Measurements from ENCODE around the gene IL21R. TPM values are rescaled to one million over a fixed set of nuclear protein-coding genes. Genes with fewer than 3 reads are reported as not detected.
A peak's percentile ranks its signal among the peaks of the same experiment; 100 is the strongest.

The IL21R gene
- total and polyA plus RNA-seq, 9 of the 15 experiments (the other 6 are each of a cell fraction or from before 2014, with no cell fraction given), result 0.04 to 0.34 (median 0.18) TPM; not detected in 1

GRCh38 chr16:27474921-27475320 is 72.9 kb downstream of the IL21R start:
- no peaks in the 10 kb centered on the region for H3K27me3 ChIP-seq (ENCODE audit: control insufficient read depth in 2 of 2, insufficient read depth in 2 of 2, low read length in 2 of 2)
- H3K9me1 ChIP-seq (ENCODE audit: control insufficient read depth, insufficient read depth, low read length), result no peaks in the 10 kb centered on the region
- H3K4me1 ChIP-seq (replicated peaks in 1 of 2; ENCODE audit: control insufficient read depth in 2 of 2, insufficient read depth in 2 of 2, low read length in 2 of 2), result peaks cover 8 to 21% of the 10 kb centered on the region in 2 experiments; a peak in 4 of 5 replicates
- DNase-seq (ENCODE audit: extremely low read depth in 1 of 4, low spot score in 3 of 4) (no peak), FAIRE-seq (no peak), ATAC-seq (no peak)
- no TSS peak for BruUV-seq (replicated peaks)
- H3K9me3 ChIP-seq (replicated peaks; ENCODE audit: control insufficient read depth, insufficient read depth, low read depth, low read length), result no peaks in the 10 kb centered on the region
- H3K36me3 ChIP-seq (ENCODE audit: control insufficient read depth, insufficient read depth, low read length), result peaks cover 90% of the 10 kb centered on the region; the same call in 2 of the 3 replicates
- H3K27ac ChIP-seq (ENCODE audit: extremely low read depth, low read depth, low read length), result no peak overlapping the region
- 0 out of 2 replicates have a peak, but pooled peaks cover 5% of the 10 kb centered on the region for H4K20me1 ChIP-seq (replicated peaks; ENCODE audit: control insufficient read depth, insufficient read depth, low read length)
- no peak overlapping the region for H3K4me2 ChIP-seq (ENCODE audit: insufficient read depth, low read length)
- CTCF ChIA-PET (ENCODE audit: low intra/inter-chr PET ratio), result no interaction called here
- H3K4me3 ChIP-seq, result no peak overlapping the region
- no peak overlapping the region for H2AFZ ChIP-seq (ENCODE audit: low read depth, low read length)
- WGBS (ENCODE audit: insufficient coverage, low coverage, missing lambda C conversion rate), result 85% methylated on average over 7 of the region's 9 CpGs
- H3K9ac ChIP-seq (ENCODE audit: insufficient read depth in 1 of 2, low read depth in 2 of 2, low read length in 2 of 2), result 0 out of 4 replicates have a peak overlapping the region, but pooled peaks of 1 of the 2 experiments have one; percentile 28
- intact Hi-C loops (cut with micrococcal nuclease) (no loop called here), in situ Hi-C loops (cut with MboI) (no loop called here)
- POLR2A ChIA-PET, result no interaction called here
- H3K79me2 ChIP-seq (ENCODE audit: control insufficient read depth, insufficient read depth, low read length), result no peaks in the 10 kb centered on the region
- TF ChIP-seq RREB1 (CRISPR knock-in tag; IDR thresholded peaks at IDR 0.05), result no peak
- no peak for TF ChIP-seq ZNF77 (CRISPR knock-in tag; IDR thresholded peaks at IDR 0.05)
- TF ChIP-seq BMI1 (IDR thresholded peaks at IDR 0.05; ENCODE audit: low read length), result no peak
- no peak for TF ChIP-seq IFI16 (CRISPR knock-in tag; IDR thresholded peaks at IDR 0.05)
- TF ChIP-seq DNMT1 (IDR thresholded peaks at IDR 0.05), result no peak
- no peak for TF ChIP-seq MBD1 (CRISPR knock-in tag; IDR thresholded peaks at IDR 0.05)
- TF ChIP-seq PHF21A (IDR thresholded peaks at IDR 0.05; ENCODE audit: borderline replicate concordance, low read depth), result no peak
- TF ChIP-seq ZNF3 (CRISPR knock-in tag; IDR thresholded peaks at IDR 0.05), result no peak
- no peak for TF ChIP-seq CBFA2T3 (IDR thresholded peaks at IDR 0.05)
- no peak for TF ChIP-seq ESRRB (CRISPR knock-in tag; IDR thresholded peaks at IDR 0.05; ENCODE audit: borderline replicate concordance)
- TF ChIP-seq BCLAF1 (IDR thresholded peaks at IDR 0.05; ENCODE audit: borderline replicate concordance in 1 of 2, control insufficient read depth in 1 of 2, low read depth in 2 of 2, low read length in 1 of 2), result no peak
- TF ChIP-seq ELF1 (tag; IDR thresholded peaks at IDR 0.05), result no peak
- TF ChIP-seq TBL1XR1 (IDR thresholded peaks at IDR 0.05; ENCODE audit: low read length in 2 of 2), result no peak
